ENCODE measurements around the gene NAXD.

DNA sequence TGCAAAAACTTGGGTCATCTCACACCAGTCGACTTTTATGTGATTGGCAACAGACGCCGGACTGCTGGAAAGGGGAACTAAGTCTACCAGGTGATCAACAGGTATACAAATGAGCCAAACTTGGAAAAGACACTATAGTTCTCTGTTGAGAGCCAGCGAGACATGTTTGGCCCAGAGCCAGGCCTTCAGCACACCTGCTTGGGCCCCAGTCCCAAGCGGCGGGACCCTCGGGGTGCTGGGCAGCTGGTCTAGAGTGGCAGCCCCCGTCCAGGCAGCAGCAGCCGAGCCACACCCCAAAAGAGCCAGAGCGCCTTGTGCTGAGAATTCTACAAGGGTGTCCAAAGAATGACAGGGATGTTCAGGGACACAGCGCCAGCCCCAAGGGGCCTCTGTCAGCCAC, 28.0 kb downstream of the NAXD start:
- TF ChIP-seq POLR2A (IDR thresholded peaks at IDR 0.05; ENCODE audit: low read length): no peak
- no peak for TF ChIP-seq GATA1 (IDR thresholded peaks at IDR 0.05; ENCODE audit: low read depth, low read length)
